A673 (cell line): ENCODE measurements around the gene CARMIL3.
A peak's percentile ranks its signal among the peaks of the same experiment; 100 is the strongest.

ENCODE experiments used
- EZH2 ChIP-seq: fragments of 200-600 bp; sonication (generic); IDR thresholded peaks from 2 replicates; pipeline ENCODE4 v1.6.1; 2017; ENCODE audit warnings: borderline replicate concordance, low read depth, mild to moderate bottlenecking, mixed read lengths, antibody characterized with exemption, low read length; ENCODE audit not compliant: poor library complexity, severe bottlenecking
- TF ChIP-seq, protein P1 (sequence below): fragments of 300-800, 200-600 bp; sonication (generic); conservative IDR thresholded peaks from 2 replicates; pipeline ENCODE4 v1.5.1; 2017; ENCODE audit warnings: low read depth, mild to moderate bottlenecking, antibody characterized with exemption, low read length, moderate library complexity, mixed read lengths

DNA sequence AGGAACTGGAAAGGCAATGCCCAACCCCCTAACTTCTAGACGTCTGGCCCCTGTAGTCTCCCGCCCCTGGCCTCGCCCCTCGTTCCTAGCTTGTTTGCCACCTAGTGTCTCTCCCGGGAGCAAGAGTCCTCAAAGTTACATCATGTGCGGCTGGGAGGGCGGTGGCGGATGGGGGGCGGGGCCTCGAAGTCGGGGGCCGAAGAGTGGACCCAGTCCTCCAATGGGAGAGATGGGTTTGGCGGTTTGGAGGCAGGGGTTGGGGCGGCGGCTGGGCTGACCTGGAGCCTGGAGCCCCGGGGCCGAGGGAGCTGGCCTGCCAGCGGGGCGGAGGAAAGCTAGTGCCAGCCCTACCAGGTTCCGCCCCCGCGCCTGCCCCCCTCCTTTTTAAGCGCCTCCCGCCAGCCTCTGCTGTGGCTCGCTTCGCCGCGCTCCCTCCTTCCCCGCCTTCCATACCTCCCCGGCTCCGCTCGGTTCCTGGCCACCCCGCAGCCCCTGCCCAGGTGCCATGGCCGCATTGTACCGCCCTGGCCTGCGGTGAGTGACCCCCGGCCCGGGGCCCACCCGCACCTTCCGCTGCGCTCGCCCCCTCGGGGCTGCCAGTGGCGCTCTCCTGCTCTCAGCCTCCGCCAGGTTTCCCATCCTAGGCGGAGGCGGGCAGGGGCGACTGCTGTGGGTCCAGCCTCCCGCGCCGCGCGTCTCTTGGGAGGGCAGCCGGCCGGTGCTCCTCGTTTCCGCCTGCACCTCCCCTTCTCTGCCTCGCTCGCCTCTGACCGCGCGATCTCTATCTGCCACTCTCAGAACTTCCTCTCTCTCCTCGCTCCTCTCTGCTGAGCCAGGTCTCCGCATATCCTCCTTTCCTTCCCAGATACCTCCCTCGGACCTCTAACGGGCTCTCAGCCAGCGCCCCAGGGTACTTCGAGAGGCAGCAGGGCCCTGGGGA is 42.4 kb downstream of the CARMIL3 start, which contains the start of gene PCK2:
- no peak for TF ChIP-seq EZH2
- TF ChIP-seq, protein P1, sequence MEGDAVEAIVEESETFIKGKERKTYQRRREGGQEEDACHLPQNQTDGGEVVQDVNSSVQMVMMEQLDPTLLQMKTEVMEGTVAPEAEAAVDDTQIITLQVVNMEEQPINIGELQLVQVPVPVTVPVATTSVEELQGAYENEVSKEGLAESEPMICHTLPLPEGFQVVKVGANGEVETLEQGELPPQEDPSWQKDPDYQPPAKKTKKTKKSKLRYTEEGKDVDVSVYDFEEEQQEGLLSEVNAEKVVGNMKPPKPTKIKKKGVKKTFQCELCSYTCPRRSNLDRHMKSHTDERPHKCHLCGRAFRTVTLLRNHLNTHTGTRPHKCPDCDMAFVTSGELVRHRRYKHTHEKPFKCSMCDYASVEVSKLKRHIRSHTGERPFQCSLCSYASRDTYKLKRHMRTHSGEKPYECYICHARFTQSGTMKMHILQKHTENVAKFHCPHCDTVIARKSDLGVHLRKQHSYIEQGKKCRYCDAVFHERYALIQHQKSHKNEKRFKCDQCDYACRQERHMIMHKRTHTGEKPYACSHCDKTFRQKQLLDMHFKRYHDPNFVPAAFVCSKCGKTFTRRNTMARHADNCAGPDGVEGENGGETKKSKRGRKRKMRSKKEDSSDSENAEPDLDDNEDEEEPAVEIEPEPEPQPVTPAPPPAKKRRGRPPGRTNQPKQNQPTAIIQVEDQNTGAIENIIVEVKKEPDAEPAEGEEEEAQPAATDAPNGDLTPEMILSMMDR = 0 out of 2 replicates have a peak, but pooled peaks have one; percentile 9
